GM12891 (cell line): Measurements from ENCODE around the gene DKK1.

Experiments
- POLR2A ChIP-seq: IDR thresholded peaks from 2 replicates; pipeline ENCODE4 v1.6.1; 2011; ENCODE audit warnings: low read depth, low read length, control low read depth
- POLR2AphosphoS5 ChIP-seq: IDR thresholded peaks from 2 replicates; pipeline ENCODE4 v1.6.1; 2011; ENCODE audit warnings: low read depth, low read length, control low read depth

- TF ChIP-seq POLR2A (no peak), POLR2AphosphoS5 (no peak)
Measured at GRCh38 chr10:52346394-52347326, 32.6 kb downstream of the DKK1 start.
